Measurements from ENCODE around the gene GGCX. TPM values are rescaled to one million over a fixed set of nuclear protein-coding genes. Genes with fewer than 3 reads are reported as not detected.

The GGCX gene
- total RNA-seq, 2 donors from 2014 or later = 17.8 to 20.3 TPM

GRCh38 chr2:85503851-85504777 lies 57.2 kb downstream of the GGCX start:
- Mint-ChIP-seq H3K4me1 (ENCODE audit: low read depth) (no peaks in the 10 kb centered on the region), H3K27ac (no peak overlapping the region), H3K9me3 (no peaks in the 10 kb centered on the region), H3K36me3 (ENCODE audit: insufficient read depth in 2 of 2) (no peaks in the 10 kb centered on the region), H3K27me3 (ENCODE audit: low read depth) (no peaks in the 10 kb centered on the region), H3K4me3 (no peak overlapping the region)
- DNase-seq (no peak), ATAC-seq (replicated peaks in 1 of 2) (no peak)

- Mint-ChIP-seq H3K36me3 (ENCODE audit: insufficient read depth in 2 of 2) (no peaks in the 10 kb centered on the region), H3K4me1 (ENCODE audit: low read depth) (no peaks in the 10 kb centered on the region), H3K4me3 (no peak overlapping the region), H3K27me3 (ENCODE audit: low read depth) (no peaks in the 10 kb centered on the region), H3K9me3 (no peaks in the 10 kb centered on the region), H3K27ac (no peak overlapping the region)
- DNase-seq (no peak), ATAC-seq (replicated peaks in 1 of 2) (no peak)
Measured at GRCh38 chr2:85503168-85503850, 58.0 kb downstream of the GGCX start.

DNA sequence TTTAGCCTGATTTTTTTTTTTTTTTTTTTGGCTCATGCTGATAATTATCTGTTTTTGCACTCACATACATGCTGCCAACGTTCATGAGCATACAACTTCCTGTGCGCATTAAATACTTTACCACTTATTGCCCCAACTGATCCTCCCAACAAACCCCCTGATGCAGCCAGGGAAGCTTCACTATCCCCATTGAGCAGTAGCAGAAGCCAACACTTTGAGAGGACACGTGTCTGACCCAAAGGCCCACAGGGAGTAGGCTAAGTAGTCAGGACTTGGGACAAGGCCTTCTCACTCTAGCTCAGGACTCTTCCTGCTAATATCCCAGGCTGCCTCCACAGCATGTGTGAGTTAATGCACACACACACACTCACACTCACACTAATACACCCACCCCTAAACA lies 58.6 kb downstream of the GGCX start:
- Mint-ChIP-seq H3K4me3 (no peak overlapping the region), H3K27me3 (ENCODE audit: low read depth) (no peaks in the 10 kb centered on the region), H3K36me3 (ENCODE audit: insufficient read depth in 2 of 2) (no peaks in the 10 kb centered on the region), H3K27ac (peak overlapping the region; percentile 27), H3K4me1 (ENCODE audit: low read depth) (no peaks in the 10 kb centered on the region), H3K9me3 (no peaks in the 10 kb centered on the region)
- DNase-seq (no peak), ATAC-seq (replicated peaks in 1 of 2) (no peak)

DNA sequence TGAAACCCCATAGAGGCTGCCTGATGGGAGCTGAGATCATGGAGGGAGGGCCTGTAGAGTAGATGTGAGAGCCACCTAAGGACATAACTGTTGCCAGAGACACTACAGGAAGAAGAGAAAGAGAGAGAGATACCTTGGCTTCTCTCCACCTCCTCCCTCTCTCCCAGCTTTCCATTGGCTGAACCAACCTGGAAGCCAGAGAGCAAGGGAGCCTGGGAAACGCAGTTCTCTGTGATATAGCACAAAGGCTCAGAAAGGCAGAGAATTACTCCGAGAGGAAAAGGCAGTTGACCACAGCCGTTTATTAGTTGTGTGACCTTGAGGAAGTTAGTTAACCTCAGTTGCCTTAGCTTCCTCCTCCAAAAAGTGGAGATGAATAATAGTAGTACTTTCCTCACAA lies 60.0 kb downstream of the GGCX start:
- no peak overlapping the region for H3K27ac Mint-ChIP-seq
- H3K4me1 Mint-ChIP-seq (ENCODE audit: low read depth) = no peaks in the 10 kb centered on the region
- ATAC-seq (replicated peaks in 1 of 2) (no peak), DNase-seq (no peak)
- H3K4me3 Mint-ChIP-seq = no peak overlapping the region
- no peaks in the 10 kb centered on the region for H3K36me3 Mint-ChIP-seq (ENCODE audit: insufficient read depth in 2 of 2)
- H3K27me3 Mint-ChIP-seq (ENCODE audit: low read depth) = no peaks in the 10 kb centered on the region
- no peaks in the 10 kb centered on the region for H3K9me3 Mint-ChIP-seq

- Mint-ChIP-seq H3K9me3 (no peaks in the 10 kb centered on the region), H3K27me3 (ENCODE audit: low read depth) (no peaks in the 10 kb centered on the region), H3K4me3 (no peak overlapping the region), H3K4me1 (ENCODE audit: low read depth) (no peaks in the 10 kb centered on the region), H3K36me3 (ENCODE audit: insufficient read depth in 2 of 2) (no peaks in the 10 kb centered on the region), H3K27ac (no peak overlapping the region)
- ATAC-seq (replicated peaks in 1 of 2) (no peak), DNase-seq (no peak)
Measured at GRCh38 chr2:85497944-85498630, 63.2 kb downstream of the GGCX start.

GRCh38 chr2:85496436-85496835 lies 64.9 kb downstream of the GGCX start:
- ATAC-seq (replicated peaks in 1 of 2) = no peak
- Mint-ChIP-seq H3K4me3 (no peak overlapping the region), H3K4me1 (ENCODE audit: low read depth) (no peaks in the 10 kb centered on the region), H3K27me3 (ENCODE audit: low read depth) (no peaks in the 10 kb centered on the region), H3K36me3 (ENCODE audit: insufficient read depth in 2 of 2) (no peaks in the 10 kb centered on the region), H3K27ac (no peak overlapping the region), H3K9me3 (no peaks in the 10 kb centered on the region)
- no peak for DNase-seq

Other genes starting within 250 kb of the GGCX start
- 100 to 1,000 TPM; 102 to 106 TPM for gene TGOLN2, start 233.5 kb downstream of the GGCX start, total RNA-seq
- 10 to 100 TPM; 26.8 to 31.8 TPM for gene RETSAT, start 207.0 kb downstream of the GGCX start, total RNA-seq
- gene ELMOD3, start 206.7 kb downstream of the GGCX start, total RNA-seq = 10 to 100 TPM; 19.3 to 23.7 TPM
- 10 to 100 TPM; 58.4 to 83.6 TPM for gene CAPG, start 151.1 kb downstream of the GGCX start, total RNA-seq
- gene SH2D6, start 142.8 kb downstream of the GGCX start, total RNA-seq = 1 to 10 TPM; 3.2 to 4.0 TPM
- gene MAT2A, start 22.3 kb downstream of the GGCX start, total RNA-seq = 100 to 1,000 TPM; 253 to 255 TPM
- gene VAMP8, start 16.1 kb upstream of the GGCX start, total RNA-seq = 10 to 100 TPM; 85.0 to 89.5 TPM
- 10 to 100 TPM; 73.3 to 78.9 TPM for gene VAMP5, start 22.9 kb upstream of the GGCX start, total RNA-seq
- gene RNF181, start 34.3 kb upstream of the GGCX start, total RNA-seq = 100 to 1,000 TPM; 114 to 129 TPM
- 1 to 10 TPM; 3.5 to 4.1 TPM for gene TMEM150A, start 41.2 kb upstream of the GGCX start, total RNA-seq
- gene C2orf68, start 50.6 kb upstream of the GGCX start, total RNA-seq = 10 to 100 TPM; 38.9 to 48.9 TPM
- gene USP39, start 54.7 kb upstream of the GGCX start, total RNA-seq = 10 to 100 TPM; 64.1 to 79.7 TPM
- gene SFTPB, start 106.7 kb upstream of the GGCX start, total RNA-seq = not detected
- 100 to 1,000 TPM in 1 of 2 donors, 10 to 100 TPM in 1; 23.8 to 143 TPM for gene GNLY, start 132.9 kb upstream of the GGCX start, total RNA-seq
- not detected for gene ATOH8, start 192.5 kb upstream of the GGCX start, total RNA-seq